Neutrophil (primary cell): ENCODE measurements around the gene RANBP17.

Source experiments
- H3K27ac ChIP-seq: fragments of 200-600 bp; sonication (generic); 2 replicates; pipeline ENCODE4 v1.5.1; 2016; ENCODE audit warnings: mild to moderate bottlenecking, moderate library complexity
- H3K27me3 ChIP-seq: fragments of 200-600 bp; sonication (generic); 2 replicates; pipeline ENCODE4 v1.6.0; 2016; ENCODE audit warnings: mild to moderate bottlenecking
- H3K36me3 ChIP-seq: fragments of 200-600 bp; sonication (generic); 2 replicates; pipeline ENCODE4 v1.5.1; 2017
- H3K4me1 ChIP-seq, 2 experiments: fragments of 200-600 bp in 1 of 2; sonication (generic) in 1 of 2; 1 replicate in 1 of 2; 2 replicates in 1 of 2; pipeline versions ENCODE4 v1.5.1 to v1.6.1; 2013 to 2016; ENCODE audit warnings: low read depth in 1 of 2, low read length in 1 of 2, mild to moderate bottlenecking in 1 of 2, moderate library complexity in 1 of 2; ENCODE audit not compliant: control insufficient read depth in 1 of 2, insufficient read depth in 1 of 2
- H3K4me3 ChIP-seq, 2 experiments: fragments of 200-600 bp in 1 of 2; sonication (generic) in 1 of 2; 1 replicate in 1 of 2; 2 replicates in 1 of 2; pipeline ENCODE4 v1.5.1; 2013 to 2016; ENCODE audit warnings: low read depth in 1 of 2, low read length in 1 of 2, mild to moderate bottlenecking in 1 of 2, moderate library complexity in 1 of 2
- H3K9me3 ChIP-seq: fragments of 200-600 bp; sonication (generic); 2 replicates; pipeline ENCODE4 v1.5.1; 2016
- TF ChIP-seq, protein P1 (sequence below): fragments of 200-600 bp; sonication (generic); IDR thresholded peaks from 2 replicates; pipeline ENCODE4 v1.5.1; 2016; ENCODE audit warnings: antibody characterized with exemption

RANBP17 gene

GRCh38 chr5:171313481-171314206 is 451.8 kb downstream of the RANBP17 start:
- TF ChIP-seq, protein P1, sequence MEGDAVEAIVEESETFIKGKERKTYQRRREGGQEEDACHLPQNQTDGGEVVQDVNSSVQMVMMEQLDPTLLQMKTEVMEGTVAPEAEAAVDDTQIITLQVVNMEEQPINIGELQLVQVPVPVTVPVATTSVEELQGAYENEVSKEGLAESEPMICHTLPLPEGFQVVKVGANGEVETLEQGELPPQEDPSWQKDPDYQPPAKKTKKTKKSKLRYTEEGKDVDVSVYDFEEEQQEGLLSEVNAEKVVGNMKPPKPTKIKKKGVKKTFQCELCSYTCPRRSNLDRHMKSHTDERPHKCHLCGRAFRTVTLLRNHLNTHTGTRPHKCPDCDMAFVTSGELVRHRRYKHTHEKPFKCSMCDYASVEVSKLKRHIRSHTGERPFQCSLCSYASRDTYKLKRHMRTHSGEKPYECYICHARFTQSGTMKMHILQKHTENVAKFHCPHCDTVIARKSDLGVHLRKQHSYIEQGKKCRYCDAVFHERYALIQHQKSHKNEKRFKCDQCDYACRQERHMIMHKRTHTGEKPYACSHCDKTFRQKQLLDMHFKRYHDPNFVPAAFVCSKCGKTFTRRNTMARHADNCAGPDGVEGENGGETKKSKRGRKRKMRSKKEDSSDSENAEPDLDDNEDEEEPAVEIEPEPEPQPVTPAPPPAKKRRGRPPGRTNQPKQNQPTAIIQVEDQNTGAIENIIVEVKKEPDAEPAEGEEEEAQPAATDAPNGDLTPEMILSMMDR: no peak
- H3K4me1 ChIP-seq: peaks cover 34 to 43% of the 10 kb centered on the region in 2 experiments

DNA sequence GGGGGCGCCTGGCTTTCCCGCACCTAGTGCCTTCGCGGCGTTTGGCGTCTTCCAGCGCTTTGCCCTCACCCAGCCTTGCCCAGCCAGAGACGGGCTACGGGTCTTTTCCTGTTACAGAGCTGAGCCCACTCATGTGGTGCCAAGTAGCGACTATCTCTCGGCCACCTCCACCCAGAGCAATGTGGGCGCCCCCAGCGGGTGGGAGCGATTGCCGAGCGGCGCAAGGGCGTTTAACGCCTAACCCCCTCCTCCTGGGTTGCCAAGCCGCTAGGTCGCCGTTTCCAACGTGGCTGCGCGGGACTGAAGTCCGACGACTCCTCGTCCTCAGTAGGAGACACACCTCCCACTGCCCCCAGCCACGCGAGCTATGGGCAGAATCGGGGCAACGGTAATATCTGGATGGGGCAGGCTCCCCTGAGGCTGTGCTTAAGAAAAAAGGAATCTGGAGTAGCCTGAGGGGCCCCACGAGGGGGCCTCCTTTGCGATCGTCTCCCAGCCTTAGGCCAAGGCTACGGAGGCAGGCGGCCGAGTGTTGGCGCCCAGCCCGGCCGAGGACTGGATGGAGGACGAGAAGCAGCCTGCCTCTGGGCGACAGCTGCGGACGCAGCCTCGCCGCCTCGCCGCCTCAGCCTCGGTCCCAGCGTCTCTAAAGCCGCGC is 453.0 kb downstream of the RANBP17 start:
- Histone ChIP-seq H3K36me3 (no peaks in the 10 kb centered on the region), H3K4me1 (peaks cover 24 to 34% of the 10 kb centered on the region in 2 experiments), H3K27me3 (peaks cover 100% of the 10 kb centered on the region), H3K27ac (no peak overlapping the region), H3K4me3 (no peak overlapping the region), H3K9me3 (no peaks in the 10 kb centered on the region)
- TF ChIP-seq, protein P1: no peak

More at GRCh38 chr5:171313481-171314206, 451.8 kb downstream of the RANBP17 start:
- Histone ChIP-seq H3K36me3 (no peaks in the 10 kb centered on the region), H3K9me3 (no peaks in the 10 kb centered on the region), H3K27ac (no peak overlapping the region), H3K27me3 (peaks cover 100% of the 10 kb centered on the region), H3K4me3 (no peak overlapping the region)

- Histone ChIP-seq H3K27ac (no peak overlapping the region), H3K4me3 (no peak overlapping the region)
Observed at GRCh38 chr5:171315386-171315891, 453.6 kb downstream of the RANBP17 start.

DNA sequence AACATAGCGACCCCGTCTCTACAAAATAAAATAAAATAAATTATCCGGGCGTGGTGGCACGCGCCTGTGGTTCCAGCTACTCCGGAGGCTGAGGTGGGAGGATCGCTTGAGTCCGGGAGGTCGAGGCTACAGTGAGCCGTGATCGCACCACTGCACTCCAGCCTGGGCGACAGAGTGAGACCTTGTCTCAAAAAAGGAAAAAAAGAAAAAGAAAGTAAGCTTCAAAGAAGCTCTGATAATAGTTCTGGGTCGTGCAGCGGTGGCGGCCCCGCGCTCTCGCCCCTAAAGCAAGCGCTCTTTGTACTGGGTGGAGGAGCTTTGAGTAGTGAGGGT is 454.1 kb downstream of the RANBP17 start:
- TF ChIP-seq, protein P1: no peak
- peaks cover 100% of the 10 kb centered on the region for H3K27me3 ChIP-seq
- no peaks in the 10 kb centered on the region for H3K9me3 ChIP-seq
- no peak overlapping the region for H3K27ac ChIP-seq
- H3K4me3 ChIP-seq: no peak overlapping the region
- H3K4me1 ChIP-seq: peaks cover 18 to 25% of the 10 kb centered on the region in 2 experiments
- no peaks in the 10 kb centered on the region for H3K36me3 ChIP-seq

More at GRCh38 chr5:171315386-171315891, 453.6 kb downstream of the RANBP17 start:
- Histone ChIP-seq H3K36me3 (no peaks in the 10 kb centered on the region), H3K9me3 (no peaks in the 10 kb centered on the region), H3K4me1 (peaks cover 19 to 28% of the 10 kb centered on the region in 2 experiments), H3K27me3 (peaks cover 100% of the 10 kb centered on the region)
- TF ChIP-seq, protein P1: no peak

DNA sequence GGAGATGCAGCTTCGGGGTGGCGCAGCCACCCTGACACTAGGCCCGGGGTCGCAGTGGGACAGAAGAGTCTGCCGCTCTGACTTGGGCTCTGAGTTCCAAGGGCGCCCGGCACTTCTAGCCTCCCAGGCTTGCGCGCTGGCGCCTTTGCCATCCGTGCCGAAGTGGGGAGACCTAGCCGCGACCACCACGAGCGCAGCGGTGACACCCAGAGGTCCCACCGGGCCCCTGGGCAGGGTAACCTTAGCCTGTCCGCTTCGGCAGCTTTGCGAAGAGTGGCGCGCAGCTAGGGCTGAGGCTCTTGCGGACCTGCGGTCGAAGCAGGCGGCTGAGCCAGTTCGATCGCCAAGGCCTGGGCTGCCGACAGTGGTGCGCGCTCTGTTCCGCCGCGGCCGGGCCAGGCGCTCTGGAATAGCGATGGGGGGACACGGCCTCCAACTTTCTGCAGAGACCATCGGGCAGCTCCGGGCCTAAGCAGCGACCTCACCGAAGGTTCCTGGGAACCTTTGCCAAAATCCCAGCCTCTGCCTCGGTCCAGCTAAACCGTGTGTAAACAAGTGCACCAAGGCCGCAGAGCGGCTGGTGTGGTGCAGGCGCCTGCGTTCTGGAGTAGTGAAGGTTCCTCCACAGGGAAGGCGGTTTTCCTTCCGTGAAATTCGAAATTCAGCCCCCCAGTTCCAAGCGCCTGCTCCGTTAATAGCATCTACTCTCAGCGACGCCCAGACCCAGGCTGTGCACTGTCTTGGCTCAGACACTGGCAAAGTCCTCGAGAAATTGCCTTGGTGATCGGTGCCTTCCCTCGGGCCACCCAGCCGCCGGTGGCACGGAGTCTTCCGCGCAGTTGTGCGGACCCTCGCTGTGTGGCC is 454.7 kb downstream of the RANBP17 start:
- peaks cover 100% of the 10 kb centered on the region for H3K27me3 ChIP-seq
- no peak overlapping the region for H3K4me3 ChIP-seq
- TF ChIP-seq, protein P1: no peak
- no peaks in the 10 kb centered on the region for H3K36me3 ChIP-seq
- peaks cover 13 to 19% of the 10 kb centered on the region in 2 experiments for H3K4me1 ChIP-seq
- H3K27ac ChIP-seq: no peak overlapping the region
- no peaks in the 10 kb centered on the region for H3K9me3 ChIP-seq
